ENCODE results near the gene CCDC8. TPM values are rescaled to one million over a fixed set of nuclear protein-coding genes. Genes with fewer than 3 reads are reported as not detected.

The CCDC8 gene
- total and polyA plus RNA-seq, 2 donors (not counting 3 experiments of a cell fraction or from before 2014, with no cell fraction given) = 0.18 to 0.75 TPM

DNA sequence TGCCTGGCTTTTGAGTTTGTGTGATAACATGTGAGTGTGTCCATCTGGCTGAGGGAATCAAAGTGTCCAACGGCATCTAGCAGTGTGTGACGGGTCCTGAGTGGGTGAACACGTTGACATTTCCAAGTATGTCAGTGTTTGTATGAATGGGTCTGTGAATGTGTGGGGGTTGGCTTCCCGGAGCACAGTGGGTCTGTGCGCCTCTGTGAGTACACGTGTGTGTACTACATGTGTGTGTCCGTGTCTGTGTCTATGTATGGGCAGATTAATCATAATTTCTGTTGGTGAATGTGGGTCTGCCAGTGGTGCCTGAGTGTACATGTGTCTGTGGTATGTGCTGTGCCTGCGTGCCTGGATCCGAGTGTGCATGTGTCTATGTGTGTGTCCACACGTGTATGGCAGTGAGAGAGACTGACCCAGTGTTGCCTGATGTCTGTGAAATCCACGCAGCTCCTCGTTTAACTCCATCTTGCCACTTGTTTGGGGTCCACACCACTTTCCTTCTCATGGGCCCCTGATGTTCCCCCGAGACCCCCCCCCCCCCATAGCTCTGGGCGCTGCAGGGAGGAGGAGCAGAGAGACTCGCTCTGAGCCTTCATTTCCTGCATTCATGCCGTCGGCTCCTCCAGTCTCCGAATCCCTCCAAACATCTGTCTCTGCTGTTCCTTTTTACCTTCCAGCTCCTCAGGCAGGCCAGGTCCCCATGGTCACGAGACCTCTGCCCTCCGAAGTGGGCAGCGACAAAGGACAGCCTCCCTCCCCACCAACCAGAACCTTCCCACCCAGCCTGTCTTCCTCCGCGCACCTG lies 5.3 kb downstream of the CCDC8 start:
- no peaks in the 10 kb centered on the region for H3K9me1 ChIP-seq (replicated peaks; ENCODE audit: control insufficient read depth, extremely low read depth, insufficient read depth, low read length)
- H3K4me1 ChIP-seq (ENCODE audit: control insufficient read depth, extremely low read depth, insufficient read depth, low read length) = no peaks in the 10 kb centered on the region
- H3K4me3 ChIP-seq (replicated peaks in 1 of 3; ENCODE audit: insufficient read depth in 1 of 3, low read depth in 1 of 3, low read length in 3 of 3) = no peak overlapping the region
- H3K4me2 ChIP-seq (ENCODE audit: insufficient read depth, low read length) = no peak overlapping the region
- H4K20me1 ChIP-seq (replicated peaks; ENCODE audit: control insufficient read depth, extremely low read depth, insufficient read depth, low read length) = no peaks in the 10 kb centered on the region
- H2AFZ ChIP-seq (ENCODE audit: low read depth, low read length) = no peak overlapping the region
- no peak overlapping the region for H3K9ac ChIP-seq (replicated peaks; ENCODE audit: extremely low read depth, insufficient read depth, low read length)
- no peak overlapping the region for H3K27ac ChIP-seq (ENCODE audit: insufficient read depth, low read depth, low read length)
- no TSS peak for BruUV-seq (replicated peaks)
- intact Hi-C loops (cut with micrococcal nuclease) (no loop called here), dilution Hi-C loops (cut with MboI; ENCODE audit: extremely low pct_ligation_motif_present, low sequenced_read_pairs) (no loop called here)
- FAIRE-seq (no peak), DNase-seq (ENCODE audit: low read depth, low spot score) (no peak)
- peaks cover 47 to 52% of the 10 kb centered on the region in 2 experiments for H3K27me3 ChIP-seq (ENCODE audit: control insufficient read depth in 2 of 2, insufficient read depth in 2 of 2, low read length in 2 of 2)
- no peaks in the 10 kb centered on the region for H3K79me2 ChIP-seq (ENCODE audit: control insufficient read depth, insufficient read depth, low read length)
- ChIA-PET CTCF (interaction anchor here (0.9 to 1.2 kb wide), 2 partner anchors 8 to 79 kb away, joined by 3 read pairs; no protein-coding TSS in a partner anchor), POLR2A (interaction anchor here (0.6 kb wide), 1 partner anchor 186 kb away, joined by 4 read pairs; no protein-coding TSS in a partner anchor)
- no peak for TF ChIP-seq FOS (IDR thresholded peaks at IDR 0.05; ENCODE audit: borderline replicate concordance, insufficient read depth, low read length)
- TF ChIP-seq, protein P1, sequence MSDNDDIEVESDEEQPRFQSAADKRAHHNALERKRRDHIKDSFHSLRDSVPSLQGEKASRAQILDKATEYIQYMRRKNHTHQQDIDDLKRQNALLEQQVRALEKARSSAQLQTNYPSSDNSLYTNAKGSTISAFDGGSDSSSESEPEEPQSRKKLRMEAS (IDR thresholded peaks at IDR 0.05; ENCODE audit: insufficient read depth, insufficient read length) = no peak
- TF ChIP-seq, protein P2, sequence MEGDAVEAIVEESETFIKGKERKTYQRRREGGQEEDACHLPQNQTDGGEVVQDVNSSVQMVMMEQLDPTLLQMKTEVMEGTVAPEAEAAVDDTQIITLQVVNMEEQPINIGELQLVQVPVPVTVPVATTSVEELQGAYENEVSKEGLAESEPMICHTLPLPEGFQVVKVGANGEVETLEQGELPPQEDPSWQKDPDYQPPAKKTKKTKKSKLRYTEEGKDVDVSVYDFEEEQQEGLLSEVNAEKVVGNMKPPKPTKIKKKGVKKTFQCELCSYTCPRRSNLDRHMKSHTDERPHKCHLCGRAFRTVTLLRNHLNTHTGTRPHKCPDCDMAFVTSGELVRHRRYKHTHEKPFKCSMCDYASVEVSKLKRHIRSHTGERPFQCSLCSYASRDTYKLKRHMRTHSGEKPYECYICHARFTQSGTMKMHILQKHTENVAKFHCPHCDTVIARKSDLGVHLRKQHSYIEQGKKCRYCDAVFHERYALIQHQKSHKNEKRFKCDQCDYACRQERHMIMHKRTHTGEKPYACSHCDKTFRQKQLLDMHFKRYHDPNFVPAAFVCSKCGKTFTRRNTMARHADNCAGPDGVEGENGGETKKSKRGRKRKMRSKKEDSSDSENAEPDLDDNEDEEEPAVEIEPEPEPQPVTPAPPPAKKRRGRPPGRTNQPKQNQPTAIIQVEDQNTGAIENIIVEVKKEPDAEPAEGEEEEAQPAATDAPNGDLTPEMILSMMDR (IDR thresholded peaks at IDR 0.05; ENCODE audit: extremely low read depth in 1 of 2, insufficient read depth in 1 of 2, low read depth in 1 of 2, low read length in 2 of 2) = no peak
- TF ChIP-seq JUN (IDR thresholded peaks at IDR 0.05; ENCODE audit: borderline replicate concordance, insufficient read depth, insufficient read length, low read depth) = no peak
- TF ChIP-seq MYC (IDR thresholded peaks at IDR 0.05; ENCODE audit: low read depth, low read length) = no peak
- no peaks in the 10 kb centered on the region for H3K9me3 ChIP-seq (replicated peaks; ENCODE audit: control insufficient read depth, insufficient read depth, low read length)
- no peaks in the 10 kb centered on the region for H3K36me3 ChIP-seq (ENCODE audit: control insufficient read depth in 2 of 2, extremely low read depth in 1 of 2, insufficient read depth in 2 of 2, low read length in 2 of 2)
